Stimulated activated CD4-positive, alpha-beta T cell treated with anti-CD3 and anti-CD28 coated beads, Interleukin-2, amount 100 ng/mL, for 4 hours (primary cell): ENCODE measurements around the gene SFXN5.
"Not testable (repeated sequence)": the region's sequence is repeated elsewhere in the genome, so short reads cannot be mapped to it uniquely, and the experiment has no call there.

ENCODE experiments used
- DNase-seq: peaks from one replicate; pipeline ENCODE4 v3.0.0-alpha.2; 2020; ENCODE audit warnings: low read depth

The SFXN5 gene

GRCh38 chr2:73077424-73077795, 5.9 kb upstream of the SFXN5 start:
- no peak for DNase-seq

- no peak for DNase-seq
Measured at GRCh38 chr2:73076701-73077423, 5.3 kb upstream of the SFXN5 start.

GRCh38 chr2:73075477-73076373, 4.2 kb upstream of the SFXN5 start:
- DNase-seq: no peak

DNA sequence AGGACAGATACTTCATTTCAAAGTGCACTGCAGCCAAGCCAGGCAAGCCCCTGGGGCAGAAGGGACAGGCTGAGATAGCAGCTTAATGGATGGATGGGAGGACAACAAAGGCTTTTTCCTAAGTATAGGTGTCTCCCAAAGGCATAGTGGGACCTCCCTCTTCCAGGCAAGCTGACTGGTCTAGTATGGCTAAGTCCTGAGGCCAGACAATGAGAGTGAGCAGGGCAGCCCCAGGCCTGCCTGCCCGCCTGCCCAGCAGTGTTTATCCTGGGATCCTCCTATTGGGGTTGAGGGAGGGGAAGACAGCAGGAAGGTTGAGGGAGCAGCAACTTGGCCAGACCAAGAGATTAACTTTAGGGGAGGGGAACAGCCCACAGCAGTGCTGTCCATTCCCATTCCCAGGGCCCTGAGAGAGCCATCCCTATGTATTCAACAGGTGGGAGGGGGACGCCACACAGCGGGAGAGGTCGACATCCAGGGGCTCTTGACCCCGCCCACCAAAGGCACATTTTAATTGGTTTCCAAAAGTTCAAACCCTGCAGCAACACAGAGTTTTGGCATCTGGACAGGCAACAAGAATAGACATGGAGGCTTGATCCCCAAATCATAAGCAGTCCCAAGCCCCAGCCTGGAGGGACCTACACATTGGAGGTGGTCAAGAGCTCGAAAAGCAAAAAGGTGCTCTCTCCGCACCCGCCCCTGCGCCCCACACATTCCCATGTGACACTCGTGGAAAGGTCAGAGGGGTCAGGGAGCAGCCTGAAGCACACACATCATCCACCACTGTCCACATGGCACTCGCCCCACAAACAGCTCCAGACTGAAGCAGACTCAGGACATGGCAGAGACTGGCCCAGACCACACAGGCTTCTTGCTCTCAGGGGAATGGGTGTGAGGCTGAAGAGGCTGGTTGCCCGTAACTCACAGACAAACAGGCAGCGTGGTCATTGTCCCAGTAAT, 2.9 kb upstream of the SFXN5 start:
- DNase-seq: no peak

DNA sequence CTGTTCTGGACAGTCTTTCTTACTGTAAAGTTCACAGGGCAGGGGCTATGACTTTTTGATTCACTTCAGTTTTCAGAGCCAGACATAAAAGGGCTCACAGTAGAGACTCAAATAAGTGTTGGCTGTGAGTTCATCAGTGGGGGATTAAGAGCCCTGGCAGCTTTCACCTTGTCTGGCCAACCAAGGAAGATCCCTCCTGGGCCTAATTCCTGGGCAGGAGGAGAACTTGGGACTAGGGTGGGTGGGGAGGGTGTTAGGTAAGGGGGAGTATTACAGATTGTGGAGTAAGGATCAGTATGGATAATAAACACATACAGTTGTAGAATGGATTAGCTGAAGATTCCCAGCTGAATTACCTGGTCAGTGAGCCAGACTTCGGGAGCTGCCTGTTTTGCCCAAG, 904 bp upstream of the SFXN5 start:
- DNase-seq: no peak

GRCh38 chr2:73072129-73072395, 550 bp upstream of the SFXN5 start:
- DNase-seq: no peak

DNA sequence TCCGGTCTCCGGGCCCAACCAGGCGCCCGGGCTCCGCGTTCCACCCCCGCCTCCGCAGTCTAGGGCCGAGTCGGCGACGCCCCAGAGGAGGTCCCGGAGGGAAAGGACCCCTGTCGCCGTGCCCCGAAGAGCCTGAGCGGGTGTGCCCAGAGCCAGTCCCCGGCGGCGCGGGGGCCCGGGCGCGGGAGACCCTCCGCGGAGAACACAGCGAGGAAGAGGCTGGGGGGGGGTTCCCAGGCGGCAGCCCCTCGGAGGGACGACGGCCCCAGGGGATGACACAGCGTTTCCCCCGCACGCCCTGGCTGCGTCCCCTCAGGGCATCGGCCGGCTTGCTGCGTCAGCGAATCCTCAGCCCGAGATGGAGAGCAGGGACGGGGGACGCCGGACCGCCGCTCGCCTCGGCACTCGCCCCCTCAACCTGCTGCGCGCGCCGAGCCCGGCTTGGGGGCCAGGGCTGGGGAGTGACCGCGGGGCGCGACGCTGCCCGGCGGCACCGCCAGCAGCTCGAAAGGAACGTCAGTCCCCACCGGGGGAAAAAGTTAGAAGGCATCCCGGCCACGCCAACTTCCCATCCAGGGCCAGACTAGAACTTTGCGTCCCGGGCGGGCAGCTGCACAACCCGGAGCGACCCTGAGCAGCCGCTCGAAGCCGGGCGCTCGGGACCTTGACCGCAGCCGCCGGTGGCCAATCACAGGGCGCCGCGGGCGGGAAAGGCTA, 711 bp downstream of the SFXN5 start:
- DNase-seq: peak; percentile 18

GRCh38 chr2:73069855-73070642, 1.5 kb downstream of the SFXN5 start:
- DNase-seq: no peak

DNA sequence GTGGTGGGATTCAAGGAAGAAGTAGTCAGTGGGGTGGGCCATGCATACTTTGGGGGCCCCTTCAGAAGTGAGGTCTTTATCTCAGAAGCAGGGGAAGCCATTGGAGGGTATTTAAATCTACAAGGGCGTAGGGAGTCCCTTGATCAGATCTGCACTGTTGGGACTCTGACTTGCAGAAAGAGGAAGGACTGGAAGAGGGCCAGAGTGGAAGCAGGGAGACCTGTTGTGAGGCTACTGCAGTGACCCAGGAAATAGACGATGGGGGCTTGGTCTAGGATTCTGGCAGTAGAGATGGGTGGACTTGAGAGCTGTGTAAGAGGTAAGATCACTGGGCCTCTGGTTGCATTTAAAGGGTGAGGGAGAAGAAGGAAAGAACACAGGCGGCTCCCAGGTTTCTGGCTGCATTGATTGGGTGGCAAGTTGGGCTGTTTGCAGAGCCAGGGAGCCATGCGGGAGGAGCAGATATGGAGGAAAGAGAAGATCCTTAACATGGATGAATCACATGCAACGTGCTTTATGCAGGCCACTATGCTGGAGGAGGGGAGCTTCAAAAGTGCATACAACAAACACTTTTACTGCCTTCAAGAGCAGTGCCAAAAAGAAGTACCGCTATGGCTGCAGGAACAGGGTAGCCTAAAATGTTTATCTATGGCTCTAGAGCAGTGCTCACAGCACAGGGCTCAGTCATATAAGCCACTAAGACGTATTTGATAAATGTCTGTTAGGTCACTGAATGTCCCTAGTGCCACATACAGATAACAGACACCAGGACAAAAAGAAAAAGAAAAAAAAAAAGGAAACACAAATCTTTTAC, 2.3 kb downstream of the SFXN5 start:
- DNase-seq: no peak

DNA sequence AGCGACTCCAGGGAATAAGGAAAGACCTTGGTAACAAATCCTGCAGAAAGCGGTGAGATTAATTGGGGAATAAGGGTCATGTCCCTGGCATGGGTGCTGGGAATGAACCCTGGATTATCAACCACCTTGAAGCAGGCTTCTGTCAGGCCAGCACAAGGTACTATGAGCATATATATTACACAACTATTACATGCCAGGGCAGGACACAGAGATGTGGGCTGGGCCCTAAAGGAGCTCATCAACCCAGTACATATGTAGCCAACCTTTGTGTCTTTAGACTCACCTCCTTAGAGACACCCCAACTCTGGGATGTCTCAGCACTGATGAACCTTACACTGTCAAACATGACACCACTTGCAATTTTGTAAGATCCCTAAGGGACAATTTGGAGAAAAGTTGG, 3.4 kb downstream of the SFXN5 start:
- no peak for DNase-seq

GRCh38 chr2:73067043-73067442, 4.5 kb downstream of the SFXN5 start:
- no peak for DNase-seq

DNA sequence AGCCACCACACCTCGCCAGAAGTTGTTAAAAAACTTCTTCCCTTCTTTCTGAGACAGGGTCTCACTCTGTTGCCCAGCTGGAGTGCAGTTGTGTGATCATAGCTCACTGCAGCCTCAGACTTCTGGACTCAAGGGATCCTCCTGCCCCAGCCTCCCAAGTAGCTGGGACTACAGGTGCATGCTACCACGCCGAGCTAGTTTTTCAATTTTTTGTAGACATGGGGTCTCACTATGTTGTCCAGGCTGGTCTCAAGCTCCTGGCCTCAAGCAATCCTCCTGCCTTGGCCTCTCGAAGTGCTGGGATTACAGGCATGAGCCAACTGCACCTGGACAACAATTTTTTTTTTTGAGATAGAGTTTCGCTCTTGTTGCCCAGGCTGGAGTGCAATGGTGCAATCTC, 6.4 kb downstream of the SFXN5 start:
- not testable (repeated sequence) for DNase-seq

- DNase-seq: no peak
Measured at GRCh38 chr2:73063909-73064875, 7.3 kb downstream of the SFXN5 start.

- no peak for DNase-seq
Measured at GRCh38 chr2:73063472-73063871, 8.0 kb downstream of the SFXN5 start.

- no peak for DNase-seq
Measured at GRCh38 chr2:73059106-73059505, 12.4 kb downstream of the SFXN5 start.

- no peak for DNase-seq
Measured at GRCh38 chr2:73054980-73055379, 16.5 kb downstream of the SFXN5 start.

- no peak for DNase-seq
Measured at GRCh38 chr2:73053316-73054114, 18.0 kb downstream of the SFXN5 start.

GRCh38 chr2:73050121-73050545, 21.4 kb downstream of the SFXN5 start:
- DNase-seq: no peak
